SU-DHL-6 (cell line): ENCODE data around the gene POLRMT.

Experiments used
- CTCF ChIP-seq: fragments of 200-600 bp; sonication (generic); IDR thresholded peaks from one replicate; pipeline ENCODE4 v1.5.1; 2017; ENCODE audit warnings: antibody characterized with exemption, mild to moderate bottlenecking, low read length, moderate library complexity; ENCODE audit not compliant: insufficient read depth, poor library complexity, severe bottlenecking
- EZH2phosphoT487 ChIP-seq: fragments of 200-600 bp; sonication (generic), shearing (Covaris generic); conservative IDR thresholded peaks from 2 replicates; pipeline ENCODE4 v1.6.1; 2018; ENCODE audit warnings: mild to moderate bottlenecking, antibody characterized with exemption, low read length, moderate library complexity, mixed read lengths

- no peak for TF ChIP-seq CTCF
- TF ChIP-seq EZH2phosphoT487, result no peak
Measured at GRCh38 chr19:640161-640558, 6.8 kb upstream of the POLRMT start.
